ENCODE results near the gene NAB2. TPM values are rescaled to one million over a fixed set of nuclear protein-coding genes. Genes with fewer than 3 reads are reported as not detected.

NAB2 gene
- total and polyA plus RNA-seq, 9 of the 15 experiments (the other 6 are each of a cell fraction or from before 2014, with no cell fraction given): 0.45 to 40.9 (median 20.4) TPM

DNA sequence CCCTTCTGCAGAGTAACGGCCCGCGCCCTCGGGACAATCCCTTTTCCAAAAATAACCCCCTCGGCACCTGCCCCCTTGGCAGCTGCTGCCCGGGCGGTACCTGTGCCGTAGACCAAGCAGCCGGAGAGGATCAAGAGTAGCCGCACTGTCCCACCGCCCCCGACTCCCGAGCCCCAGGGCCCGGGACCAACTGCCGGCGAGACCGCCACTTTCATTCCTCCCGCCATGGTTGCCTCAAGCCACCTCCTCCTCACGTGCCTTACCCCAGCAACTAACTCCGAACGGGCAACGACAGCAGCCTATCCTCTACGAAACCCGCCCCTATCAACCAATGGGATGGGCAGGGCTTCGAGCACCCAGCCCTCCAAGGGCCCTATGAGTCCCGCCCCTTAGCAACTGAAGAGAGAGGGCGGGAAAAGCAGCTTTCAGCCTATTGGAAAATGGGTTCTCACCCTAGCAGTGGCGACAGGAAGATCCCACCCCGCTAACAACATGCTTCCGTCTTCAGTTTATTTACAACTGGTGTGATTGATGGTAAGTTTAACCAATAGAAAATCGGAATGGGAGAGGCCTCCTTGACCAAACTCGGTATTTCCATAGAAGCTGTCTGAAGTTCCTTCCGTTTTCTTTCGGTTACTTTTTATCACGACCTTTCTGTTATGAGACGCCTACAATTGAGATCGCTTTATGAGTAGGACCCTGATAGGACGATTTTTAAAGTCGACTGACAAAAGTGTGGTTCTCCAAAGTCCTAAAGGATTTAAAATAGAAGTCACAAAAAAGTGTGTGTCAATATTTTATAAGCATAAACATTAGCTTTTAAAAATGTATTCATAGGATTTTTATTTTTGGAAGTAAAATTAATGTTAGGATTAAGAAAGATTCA, 10.2 kb upstream of the NAB2 start, which contains the start of gene NEMP1 (continued):
- peak; percentile 91 for TF ChIP-seq MGA (IDR thresholded peaks at IDR 0.05)
- no peak for TF ChIP-seq NR2C2 (CRISPR knock-in tag; IDR thresholded peaks at IDR 0.05)
- TF ChIP-seq NR2C2 (tag; IDR thresholded peaks at IDR 0.05): peak; percentile 54; the same call in 1 of the 2 replicates
- no peak for TF ChIP-seq ZNF57 (CRISPR knock-in tag; IDR thresholded peaks at IDR 0.05)
- TF ChIP-seq CSDE1 (IDR thresholded peaks at IDR 0.05): peak in 1 of 2 experiments; percentile 61; a peak in 2 of 4 replicates
- TF ChIP-seq ZC3H11A (IDR thresholded peaks at IDR 0.05; ENCODE audit: low read depth, low read length): no peak
- 0 out of 2 replicates have a peak, but pooled peaks have one; percentile 59 for TF ChIP-seq ZNF583 (CRISPR knock-in tag; IDR thresholded peaks at IDR 0.05)
- TF ChIP-seq ZBTB1 (CRISPR knock-in tag; IDR thresholded peaks at IDR 0.05; ENCODE audit: borderline replicate concordance, low read depth): 0 out of 2 replicates have a peak, but pooled peaks have one; percentile 56
- TF ChIP-seq FOXJ2 (tag; IDR thresholded peaks at IDR 0.05): peak; percentile 64; the same call in 1 of the 2 replicates
- peak; percentile 74 for TF ChIP-seq TAF7 (tag; IDR thresholded peaks at IDR 0.05)
- no peak for TF ChIP-seq FIP1L1 (IDR thresholded peaks at IDR 0.05; ENCODE audit: low read depth, low read length, poor library complexity, severe bottlenecking)
- TF ChIP-seq ZBED1 (IDR thresholded peaks at IDR 0.05): no peak
- peak; percentile 98 for TF ChIP-seq L3MBTL2 (IDR thresholded peaks at IDR 0.05)
- peak; percentile 51; the same call in 1 of the 2 replicates for TF ChIP-seq HDAC2 (IDR thresholded peaks at IDR 0.05)
- TF ChIP-seq MEIS2 (IDR thresholded peaks at IDR 0.05; ENCODE audit: partially characterized antibody): peak; percentile 89
- peak; percentile 82 for TF ChIP-seq LEF1 (IDR thresholded peaks at IDR 0.05)
- no peak for TF ChIP-seq ATF1 (CRISPR knock-in tag; IDR thresholded peaks at IDR 0.05)
- peak; percentile 87 for TF ChIP-seq ATF1 (tag; IDR thresholded peaks at IDR 0.05)
- no peak; a peak in 1 of 4 replicates for TF ChIP-seq FOXA3 (CRISPR knock-in tag; conservative IDR thresholded peaks at IDR 0.05 in 1 of 2, IDR thresholded peaks at IDR 0.05 in 1 of 2)

All from K562 (cell line).